Central memory CD8-positive, alpha-beta T cell (primary cell): ENCODE data around the gene WDR12.

Experiments
- ATAC-seq: fragments of 150-1000 bp; cut with Tn5 transposase; replicated peaks from 2 replicates; pipeline ENCODE4 v1.10.0; 2022; ENCODE audit warnings: mild to moderate bottlenecking, moderate FRiP score, moderate number of reproducible peaks; ENCODE audit not compliant: poor library complexity, severe bottlenecking; ENCODE audit errors: extremely low read depth
- DNase-seq, 2 donors: peaks; one replicate each; pipeline ENCODE4 v3.0.0; 2021; ENCODE audit warnings: low spot score in 2 of 2
- H3K27ac Mint-ChIP-seq: one replicate; pipeline ENCODE4 v1.8.0; 2022; ENCODE audit warnings: low read depth, mild to moderate bottlenecking, moderate library complexity, mixed read lengths
- H3K27me3 Mint-ChIP-seq: one replicate; pipeline ENCODE4 v1.8.0; 2022; ENCODE audit warnings: mixed read lengths
- H3K36me3 Mint-ChIP-seq: one replicate; pipeline ENCODE4 v1.8.0; 2022; ENCODE audit warnings: mild to moderate bottlenecking, moderate library complexity, mixed read lengths; ENCODE audit not compliant: insufficient read depth
- H3K4me1 Mint-ChIP-seq: one replicate; pipeline ENCODE4 v1.8.0; 2022; ENCODE audit warnings: mixed read lengths
- H3K4me3 Mint-ChIP-seq: one replicate; pipeline ENCODE4 v1.8.0; 2022; ENCODE audit warnings: mild to moderate bottlenecking, moderate library complexity, mixed read lengths
- H3K9me3 Mint-ChIP-seq: one replicate; pipeline ENCODE4 v1.8.0; 2022; ENCODE audit warnings: mixed read lengths

Gene WDR12

GRCh38 chr2:202824901-202825300 is 86.6 kb downstream of the WDR12 start:
- no peak for ATAC-seq
- H3K27ac Mint-ChIP-seq, result no peak overlapping the region
- no peak for DNase-seq
- H3K4me1 Mint-ChIP-seq, result no peaks in the 10 kb centered on the region
- H3K4me3 Mint-ChIP-seq, result no peak overlapping the region
- H3K27me3 Mint-ChIP-seq, result no peaks in the 10 kb centered on the region
- H3K9me3 Mint-ChIP-seq, result no peaks in the 10 kb centered on the region
- H3K36me3 Mint-ChIP-seq, result peaks cover 5% of the 10 kb centered on the region
